Choroid plexus epithelial cell (primary cell): Measurements from ENCODE around the gene RASGRF1.

Experiments used
- DNase-seq: peaks from one replicate; pipeline ENCODE4 v3.0.0-alpha.2; 2010; ENCODE audit warnings: low read depth
- H3K4me3 ChIP-seq: 2 replicates; pipeline ENCODE4 v1.5.1; 2011; ENCODE audit warnings: low read depth, mild to moderate bottlenecking, control low read depth, low read length, moderate library complexity
- CTCF ChIP-seq: conservative IDR thresholded peaks from 2 replicates; pipeline ENCODE4 v1.5.1; 2011; ENCODE audit warnings: low read depth, mild to moderate bottlenecking, control low read depth, inconsistent platforms, low read length, moderate library complexity

Gene RASGRF1

GRCh38 chr15:78985859-78986475 lies 104.6 kb downstream of the RASGRF1 start:
- DNase-seq = peak; percentile 58
- no peak for TF ChIP-seq CTCF
- H3K4me3 ChIP-seq = no peak overlapping the region

- TF ChIP-seq CTCF = no peak
These were observed 106.5 kb downstream of the RASGRF1 start for GRCh38 chr15:78984041-78984440.

GRCh38 chr15:78983146-78983918 lies 107.2 kb downstream of the RASGRF1 start:
- no peak for TF ChIP-seq CTCF
- H3K4me3 ChIP-seq = no peak overlapping the region
- DNase-seq = peak; percentile 15

More at GRCh38 chr15:78984041-78984440, 106.5 kb downstream of the RASGRF1 start:
- DNase-seq = no peak
- no peak overlapping the region for H3K4me3 ChIP-seq

GRCh38 chr15:78982736-78983135 lies 107.8 kb downstream of the RASGRF1 start:
- no peak for DNase-seq
- no peak for TF ChIP-seq CTCF
- no peak overlapping the region for H3K4me3 ChIP-seq

- TF ChIP-seq CTCF = no peak
- DNase-seq = no peak
- no peak overlapping the region for H3K4me3 ChIP-seq
These were observed 108.9 kb downstream of the RASGRF1 start for GRCh38 chr15:78981532-78982313.

GRCh38 chr15:78979456-78980320 lies 110.9 kb downstream of the RASGRF1 start:
- no peak overlapping the region for H3K4me3 ChIP-seq
- DNase-seq = peak; percentile 90
- peak; percentile 85 for TF ChIP-seq CTCF
